Gastrocnemius medialis (tissue), 4 donors: ENCODE data around the gene ITIH6.

Experiments
- POLR2A ChIP-seq, 2 donors: fragments of 450-650 bp; IDR thresholded peaks; one replicate each; pipeline ENCODE4 v1.6.1; 2017; ENCODE audit warnings: antibody characterized with exemption in 2 of 2, mild to moderate bottlenecking in 2 of 2, moderate library complexity in 2 of 2
- TF ChIP-seq, protein P1 (sequence below), 5 experiments: fragments of 450-650 bp in 3 of 5; fragments of 200-600 bp in 2 of 5; sonication (generic) in 2 of 5; IDR thresholded peaks in 4 of 5; conservative IDR thresholded peaks in 1 of 5; 1 replicate in 4 of 5; 2 replicates in 1 of 5; pipeline ENCODE4 v1.5.1; 2016 to 2019; ENCODE audit warnings: antibody characterized with exemption in 5 of 5, mild to moderate bottlenecking in 3 of 5, moderate library complexity in 3 of 5

DNA sequence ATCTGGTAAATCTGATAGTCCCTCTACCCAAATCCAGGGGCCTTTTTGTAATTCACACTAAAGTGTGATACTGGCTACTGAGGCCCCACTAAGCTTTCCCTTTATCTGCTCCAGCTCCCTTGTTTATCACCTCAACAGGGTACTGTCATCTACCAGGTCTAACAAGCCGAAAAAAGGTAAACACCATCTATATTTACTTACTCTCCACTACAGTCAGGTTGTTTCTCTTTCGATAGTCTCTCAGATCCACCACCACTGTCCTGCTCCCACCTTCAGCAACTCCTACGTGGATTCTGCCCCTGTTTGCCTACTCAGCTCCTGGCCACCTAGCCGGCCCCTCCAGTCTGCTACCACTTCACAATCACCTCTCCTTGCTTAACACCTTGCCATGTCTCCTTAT, 3.3 kb downstream of the ITIH6 start:
- TF ChIP-seq, protein P1, sequence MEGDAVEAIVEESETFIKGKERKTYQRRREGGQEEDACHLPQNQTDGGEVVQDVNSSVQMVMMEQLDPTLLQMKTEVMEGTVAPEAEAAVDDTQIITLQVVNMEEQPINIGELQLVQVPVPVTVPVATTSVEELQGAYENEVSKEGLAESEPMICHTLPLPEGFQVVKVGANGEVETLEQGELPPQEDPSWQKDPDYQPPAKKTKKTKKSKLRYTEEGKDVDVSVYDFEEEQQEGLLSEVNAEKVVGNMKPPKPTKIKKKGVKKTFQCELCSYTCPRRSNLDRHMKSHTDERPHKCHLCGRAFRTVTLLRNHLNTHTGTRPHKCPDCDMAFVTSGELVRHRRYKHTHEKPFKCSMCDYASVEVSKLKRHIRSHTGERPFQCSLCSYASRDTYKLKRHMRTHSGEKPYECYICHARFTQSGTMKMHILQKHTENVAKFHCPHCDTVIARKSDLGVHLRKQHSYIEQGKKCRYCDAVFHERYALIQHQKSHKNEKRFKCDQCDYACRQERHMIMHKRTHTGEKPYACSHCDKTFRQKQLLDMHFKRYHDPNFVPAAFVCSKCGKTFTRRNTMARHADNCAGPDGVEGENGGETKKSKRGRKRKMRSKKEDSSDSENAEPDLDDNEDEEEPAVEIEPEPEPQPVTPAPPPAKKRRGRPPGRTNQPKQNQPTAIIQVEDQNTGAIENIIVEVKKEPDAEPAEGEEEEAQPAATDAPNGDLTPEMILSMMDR (IDR thresholded peaks at IDR 0.05 in 4 of 5, conservative IDR thresholded peaks at IDR 0.05 in 1 of 5): no peak
- TF ChIP-seq POLR2A (IDR thresholded peaks at IDR 0.05): no peak
